Measurements from ENCODE around the gene SLC45A3. TPM values are rescaled to one million over a fixed set of nuclear protein-coding genes. Genes with fewer than 3 reads are reported as not detected.

Gene SLC45A3
- polyA plus RNA-seq, 1 experiment = 1.7 TPM

DNA sequence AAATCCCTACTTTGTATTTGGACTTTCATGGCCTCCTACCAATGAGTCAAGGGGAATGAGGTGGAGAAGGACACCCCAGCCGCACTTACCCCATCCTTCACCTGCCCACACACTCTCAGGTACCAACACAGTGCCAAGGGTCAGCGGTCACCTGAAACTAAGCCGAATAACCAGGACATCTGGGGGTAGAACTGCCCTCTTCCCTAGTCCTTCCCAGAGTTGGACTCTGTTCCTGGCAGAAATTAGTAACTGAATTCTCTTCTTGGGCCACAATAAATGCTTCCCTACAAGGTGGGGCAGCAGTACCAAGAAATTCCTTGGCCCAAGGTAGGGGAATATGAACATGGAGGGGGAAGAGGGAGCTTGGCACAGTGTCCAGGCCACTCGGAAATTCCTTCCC is 7.3 kb downstream of the SLC45A3 start:
- DNase-seq (ENCODE audit: low read depth, low spot score) = no peak
- H3K27me3 ChIP-seq (ENCODE audit: control insufficient read depth, insufficient read depth, low read length) = no peaks in the 10 kb centered on the region
- H3K9me3 ChIP-seq (ENCODE audit: control insufficient read depth, insufficient read depth, low read length) = no peaks in the 10 kb centered on the region
- POLR2A ChIA-PET = no interaction called here
- TF ChIP-seq, protein P1, sequence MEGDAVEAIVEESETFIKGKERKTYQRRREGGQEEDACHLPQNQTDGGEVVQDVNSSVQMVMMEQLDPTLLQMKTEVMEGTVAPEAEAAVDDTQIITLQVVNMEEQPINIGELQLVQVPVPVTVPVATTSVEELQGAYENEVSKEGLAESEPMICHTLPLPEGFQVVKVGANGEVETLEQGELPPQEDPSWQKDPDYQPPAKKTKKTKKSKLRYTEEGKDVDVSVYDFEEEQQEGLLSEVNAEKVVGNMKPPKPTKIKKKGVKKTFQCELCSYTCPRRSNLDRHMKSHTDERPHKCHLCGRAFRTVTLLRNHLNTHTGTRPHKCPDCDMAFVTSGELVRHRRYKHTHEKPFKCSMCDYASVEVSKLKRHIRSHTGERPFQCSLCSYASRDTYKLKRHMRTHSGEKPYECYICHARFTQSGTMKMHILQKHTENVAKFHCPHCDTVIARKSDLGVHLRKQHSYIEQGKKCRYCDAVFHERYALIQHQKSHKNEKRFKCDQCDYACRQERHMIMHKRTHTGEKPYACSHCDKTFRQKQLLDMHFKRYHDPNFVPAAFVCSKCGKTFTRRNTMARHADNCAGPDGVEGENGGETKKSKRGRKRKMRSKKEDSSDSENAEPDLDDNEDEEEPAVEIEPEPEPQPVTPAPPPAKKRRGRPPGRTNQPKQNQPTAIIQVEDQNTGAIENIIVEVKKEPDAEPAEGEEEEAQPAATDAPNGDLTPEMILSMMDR (IDR thresholded peaks at IDR 0.05; ENCODE audit: low read depth, low read length) = no peak
- H3K27ac ChIP-seq (ENCODE audit: low read depth, low read length) = no peak overlapping the region
- H3K4me3 ChIP-seq (ENCODE audit: low read depth, low read length) = no peak overlapping the region
- CTCF ChIA-PET = interaction anchor here (0.9 to 1.8 kb wide), 3 partner anchors 13 to 38 kb away, joined by 3 to 6 read pairs (median 3); no protein-coding TSS in a partner anchor

DNA sequence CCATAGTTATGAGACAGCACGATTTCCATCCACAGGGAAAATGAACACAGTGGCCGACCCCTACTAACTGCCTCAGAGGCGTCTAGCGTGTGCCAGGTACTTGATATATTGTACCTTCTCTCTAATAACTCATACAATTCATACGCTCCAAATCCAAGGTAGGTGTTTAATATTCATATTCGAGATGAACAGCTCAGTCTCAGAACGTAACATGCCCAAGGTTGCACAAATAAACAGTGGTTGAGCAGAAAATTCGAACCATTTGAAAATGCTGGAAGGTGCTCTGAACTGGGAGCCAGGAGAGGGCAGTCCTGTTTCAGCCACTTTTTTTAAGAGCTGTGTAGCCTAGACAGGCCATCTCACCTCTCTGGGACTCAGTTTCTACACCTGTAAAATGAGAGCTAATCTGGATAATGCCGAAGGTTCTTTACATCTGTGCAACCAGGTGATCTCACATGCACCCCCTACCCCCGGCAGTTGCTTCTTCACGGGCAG is 7.9 kb downstream of the SLC45A3 start:
- TF ChIP-seq, protein P1 (IDR thresholded peaks at IDR 0.05; ENCODE audit: low read depth, low read length) = no peak

DNA sequence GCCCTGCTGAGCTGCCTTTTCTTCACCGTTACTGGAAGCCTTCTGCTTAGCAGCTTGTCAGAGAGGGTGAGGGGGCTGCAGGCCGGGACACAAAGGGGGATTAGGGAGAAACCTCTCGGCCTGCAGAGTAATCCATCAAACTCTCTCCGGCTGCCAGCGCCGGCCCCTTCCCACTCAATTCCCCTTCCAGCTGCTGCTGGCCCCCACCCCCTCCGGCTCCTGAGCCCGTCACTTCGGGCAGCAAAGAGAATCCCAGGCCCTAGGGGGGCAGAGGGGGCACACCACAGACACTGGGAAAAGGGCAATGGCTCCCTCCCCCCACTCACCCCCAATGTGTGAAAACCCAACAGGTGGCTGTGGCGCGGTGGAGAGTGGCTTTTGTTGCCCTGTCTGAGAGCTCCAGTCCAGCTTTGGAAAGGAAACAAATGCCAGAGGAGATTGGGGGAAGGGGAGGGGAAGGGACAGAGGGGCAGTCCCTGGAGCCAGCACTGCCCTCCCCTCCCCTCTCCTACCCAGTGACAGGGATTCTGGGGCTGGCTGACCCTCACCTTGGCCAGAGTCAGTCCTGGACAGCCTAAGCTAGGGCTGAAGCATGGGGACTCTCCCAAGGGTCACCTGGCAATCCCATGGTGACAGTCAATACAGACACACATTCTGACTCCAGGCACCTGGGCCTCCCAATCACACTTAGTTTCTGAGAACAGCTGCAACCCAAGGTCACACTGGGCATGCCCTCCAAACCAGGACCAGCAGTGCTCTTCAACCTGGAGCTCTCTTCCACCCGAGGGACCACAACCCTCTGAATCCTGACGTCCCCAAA is 9.5 kb downstream of the SLC45A3 start:
- CTCF ChIA-PET = interaction anchor here (0.8 to 6.9 kb wide), 5 partner anchors 13 to 307 kb away, joined by 3 to 60 read pairs (median 4); no protein-coding TSS in a partner anchor
- Histone ChIP-seq H3K27ac (ENCODE audit: low read depth, low read length) (no peak overlapping the region), H3K27me3 (ENCODE audit: control insufficient read depth, insufficient read depth, low read length) (no peaks in the 10 kb centered on the region), H3K9me3 (ENCODE audit: control insufficient read depth, insufficient read depth, low read length) (no peaks in the 10 kb centered on the region), H3K4me3 (ENCODE audit: low read depth, low read length) (no peak overlapping the region)
- no peak for DNase-seq (ENCODE audit: low read depth, low spot score)
- TF ChIP-seq, protein P1 (IDR thresholded peaks at IDR 0.05; ENCODE audit: low read depth, low read length) = no peak
- POLR2A ChIA-PET = no interaction called here

More for the DNA sequence above, 7.9 kb downstream of the SLC45A3 start:
- CTCF ChIA-PET = interaction anchor here (1.8 kb wide), 1 partner anchor 13 kb away, joined by 6 read pairs; no protein-coding TSS in a partner anchor
- no peak for DNase-seq (ENCODE audit: low read depth, low spot score)
- Histone ChIP-seq H3K27ac (ENCODE audit: low read depth, low read length) (no peak overlapping the region), H3K9me3 (ENCODE audit: control insufficient read depth, insufficient read depth, low read length) (no peaks in the 10 kb centered on the region), H3K27me3 (ENCODE audit: control insufficient read depth, insufficient read depth, low read length) (no peaks in the 10 kb centered on the region), H3K4me3 (ENCODE audit: low read depth, low read length) (no peak overlapping the region)
- POLR2A ChIA-PET = no interaction called here

DNA sequence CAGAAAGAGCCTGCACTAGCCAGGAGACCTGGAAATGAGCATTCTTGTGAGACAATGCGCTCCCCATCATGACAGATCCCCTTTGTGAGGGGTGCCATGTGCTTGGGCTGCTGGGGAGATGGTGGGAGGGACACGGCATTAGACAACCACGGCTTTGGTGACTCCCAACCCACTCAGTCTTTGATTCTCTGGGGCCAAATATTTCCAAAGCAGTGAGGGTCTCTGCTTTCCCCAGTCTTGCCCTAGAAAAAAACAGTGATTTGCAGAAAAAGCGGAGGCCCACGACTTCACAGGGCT is 10.2 kb downstream of the SLC45A3 start:
- no peak for DNase-seq (ENCODE audit: low read depth, low spot score)
- H3K9me3 ChIP-seq (ENCODE audit: control insufficient read depth, insufficient read depth, low read length) = no peaks in the 10 kb centered on the region
- H3K27ac ChIP-seq (ENCODE audit: low read depth, low read length) = no peak overlapping the region
- no peak overlapping the region for H3K4me3 ChIP-seq (ENCODE audit: low read depth, low read length)
- CTCF ChIA-PET = interaction anchor here (1.3 to 6.9 kb wide), 2 partner anchors 13 to 307 kb away, joined by 4 to 60 read pairs; no protein-coding TSS in a partner anchor
- TF ChIP-seq, protein P1 (IDR thresholded peaks at IDR 0.05; ENCODE audit: low read depth, low read length) = no peak
- POLR2A ChIA-PET = no interaction called here
- H3K27me3 ChIP-seq (ENCODE audit: control insufficient read depth, insufficient read depth, low read length) = no peaks in the 10 kb centered on the region

Data from AG04450 (cell line).